Kidney (tissue), 14 donors: ENCODE results near the gene KNDC1. TPM values are rescaled to one million over a fixed set of nuclear protein-coding genes. Genes with fewer than 3 reads are reported as not detected.
"Not testable (repeated sequence)": the region's sequence is repeated elsewhere in the genome, so short reads cannot be mapped to it uniquely, and the experiment has no call there.

Source experiments
- DNase-seq, 5 donors: peaks; one replicate each; pipeline ENCODE4 v3.0.0-alpha.2; 2013 to 2020
- FAIRE-seq: peaks from 2 replicates; lab custom pipeline; 2012; peaks lifted over from hg19 to GRCh38; lab: Jason Lieb, UNC
- H3K27ac ChIP-seq, 2 donors: one replicate each; pipeline ENCODE4 v1.7.0; 2013; ENCODE audit warnings: low read depth in 2 of 2, low read length in 2 of 2, inconsistent platforms in 1 of 2
- H3K27me3 ChIP-seq: one replicate; pipeline ENCODE4 v1.7.1; 2013; ENCODE audit warnings: low read length, inconsistent platforms; ENCODE audit not compliant: control insufficient read depth, insufficient read depth
- H3K36me3 ChIP-seq, 3 donors: one replicate each; pipeline versions ENCODE4 v1.7.0 to v1.7.1; 2013; ENCODE audit warnings: low read length in 3 of 3, control low read depth in 1 of 3, inconsistent platforms in 1 of 3; ENCODE audit not compliant: insufficient read depth in 3 of 3, control insufficient read depth in 2 of 3
- H3K4me1 ChIP-seq, 3 donors: one replicate each; pipeline versions ENCODE4 v1.7.0 to v1.7.1; 2013; ENCODE audit warnings: low read length in 3 of 3, inconsistent platforms in 1 of 3, low read depth in 1 of 3; ENCODE audit not compliant: control insufficient read depth in 2 of 3, insufficient read depth in 2 of 3
- H3K4me3 ChIP-seq, 3 donors: one replicate each; pipeline versions ENCODE4 v1.7.0 to v1.8.1; 2013; ENCODE audit warnings: low read length in 3 of 3, control low read depth in 1 of 3, inconsistent platforms in 1 of 3
- H3K9ac ChIP-seq, 3 donors: one replicate each; pipeline versions ENCODE4 v1.7.0 to v1.7.1; 2013; ENCODE audit warnings: low read length in 3 of 3, control low read depth in 1 of 3, inconsistent platforms in 1 of 3
- H3K9me3 ChIP-seq, 3 donors: one replicate each; pipeline versions ENCODE4 v1.7.0 to v1.7.1; 2013; ENCODE audit warnings: low read length in 3 of 3, control low read depth in 1 of 3, inconsistent platforms in 1 of 3; ENCODE audit not compliant: control insufficient read depth in 2 of 3, insufficient read depth in 1 of 3
- intact Hi-C: fragments of 100-400 bp; cut with DNase I; formaldehyde crosslinking; loops from one replicate; pipeline ENCODE4 v1.11.1; 2022
- polyA plus RNA-seq: library from polyadenylated mRNA; stranded (reverse); fragments of 350-450 nt; fragmentation: Illumina TruSeq; extraction: RNeasy Lipid Tissue Mini Kit (QIAGEN cat#74804); gene quantifications from one replicate; pipeline ENCODE4 v1.2.3, GENCODE V29; 2014; ENCODE audit warnings: low read depth, low replicate concordance; ENCODE audit not compliant: insufficient read depth
- total RNA-seq: library from RNA; stranded (reverse); fragmentation: NEBNext Ultra II Directional; extraction: Animal tissue kit (Norgen Biotek cat#: 25700); gene quantifications from one replicate; pipeline ENCODE4 v1.2.1, GENCODE V29; 2021
- TF ChIP-seq, protein P1 (sequence below): IDR thresholded peaks from 3 replicates; pipeline ENCODE4 v1.5.1; 2012; ENCODE audit warnings: mild to moderate bottlenecking, moderate library complexity, borderline replicate concordance; ENCODE audit not compliant: insufficient read depth; ENCODE audit errors: extremely low read depth
- donor health status: control.
- donor health status: control.
- donor health status: control.
- donor health status: control.
- donor health status: control.
- donor health status: DM: yes; HTN: yes; CAD: no.
- donor health status: Normal renal cell carcinoma (clear cell type).

The KNDC1 gene
- total and polyA plus RNA-seq, 2 donors from 2014 or later: 0.43 to 8.7 TPM

DNA sequence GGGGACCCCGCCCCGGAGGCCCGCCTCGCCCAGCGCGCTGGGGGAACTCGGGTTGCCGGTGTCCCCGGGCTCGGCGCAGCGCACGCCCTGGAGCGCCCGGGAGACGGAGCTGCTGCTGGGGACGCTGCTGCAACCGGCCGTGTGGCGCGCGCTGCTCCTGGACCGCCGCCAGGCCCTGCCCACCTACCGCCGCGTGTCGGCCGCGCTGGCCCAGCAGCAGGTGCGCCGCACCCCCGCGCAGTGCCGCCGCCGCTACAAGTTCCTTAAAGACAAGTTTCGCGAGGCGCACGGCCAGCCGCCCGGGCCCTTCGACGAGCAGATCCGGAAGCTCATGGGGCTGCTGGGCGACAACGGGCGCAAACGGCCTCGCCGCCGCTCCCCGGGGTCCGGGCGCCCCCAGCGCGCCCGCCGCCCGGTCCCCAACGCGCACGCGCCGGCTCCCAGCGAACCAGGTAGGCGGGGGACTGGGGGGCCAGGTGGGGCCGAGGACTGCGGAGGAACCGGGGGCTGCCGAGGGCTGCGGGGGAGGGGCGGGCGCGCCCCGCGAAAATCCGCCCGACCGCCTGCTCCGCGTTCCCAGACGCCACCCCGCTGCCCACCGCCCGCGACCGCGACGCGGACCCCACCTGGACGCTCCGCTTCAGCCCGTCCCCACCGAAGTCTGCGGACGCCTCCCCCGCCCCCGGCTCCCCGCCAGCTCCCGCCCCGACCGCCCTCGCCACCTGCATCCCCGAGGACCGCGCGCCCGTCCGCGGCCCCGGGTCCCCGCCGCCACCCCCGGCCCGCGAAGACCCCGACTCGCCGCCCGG is 70.6 kb downstream of the KNDC1 start:
- Histone ChIP-seq H3K4me1 (no peaks in the 10 kb centered on the region), H3K4me3 (no peak overlapping the region), H3K9ac (no peak overlapping the region), H3K36me3 (no peaks in the 10 kb centered on the region), H3K9me3 (no peaks in the 10 kb centered on the region), H3K27ac (no peak overlapping the region), H3K27me3 (peaks cover 26% of the 10 kb centered on the region)
- DNase-seq (peak in 4 of 5 donors; percentile 65 to 79 (median 74)), FAIRE-seq (no peak)
- intact Hi-C loops: no loop called here
- TF ChIP-seq, protein P1, sequence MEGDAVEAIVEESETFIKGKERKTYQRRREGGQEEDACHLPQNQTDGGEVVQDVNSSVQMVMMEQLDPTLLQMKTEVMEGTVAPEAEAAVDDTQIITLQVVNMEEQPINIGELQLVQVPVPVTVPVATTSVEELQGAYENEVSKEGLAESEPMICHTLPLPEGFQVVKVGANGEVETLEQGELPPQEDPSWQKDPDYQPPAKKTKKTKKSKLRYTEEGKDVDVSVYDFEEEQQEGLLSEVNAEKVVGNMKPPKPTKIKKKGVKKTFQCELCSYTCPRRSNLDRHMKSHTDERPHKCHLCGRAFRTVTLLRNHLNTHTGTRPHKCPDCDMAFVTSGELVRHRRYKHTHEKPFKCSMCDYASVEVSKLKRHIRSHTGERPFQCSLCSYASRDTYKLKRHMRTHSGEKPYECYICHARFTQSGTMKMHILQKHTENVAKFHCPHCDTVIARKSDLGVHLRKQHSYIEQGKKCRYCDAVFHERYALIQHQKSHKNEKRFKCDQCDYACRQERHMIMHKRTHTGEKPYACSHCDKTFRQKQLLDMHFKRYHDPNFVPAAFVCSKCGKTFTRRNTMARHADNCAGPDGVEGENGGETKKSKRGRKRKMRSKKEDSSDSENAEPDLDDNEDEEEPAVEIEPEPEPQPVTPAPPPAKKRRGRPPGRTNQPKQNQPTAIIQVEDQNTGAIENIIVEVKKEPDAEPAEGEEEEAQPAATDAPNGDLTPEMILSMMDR: no peak

GRCh38 chr10:133231244-133231945 is 71.4 kb downstream of the KNDC1 start:
- Histone ChIP-seq H3K4me1 (no peaks in the 10 kb centered on the region), H3K9ac (no peak overlapping the region), H3K36me3 (no peaks in the 10 kb centered on the region), H3K4me3 (no peak overlapping the region), H3K9me3 (no peaks in the 10 kb centered on the region), H3K27me3 (peaks cover 29% of the 10 kb centered on the region), H3K27ac (no peak overlapping the region)
- DNase-seq (peak in 2 of 5 donors; percentile 61 to 71), FAIRE-seq (no peak)
- intact Hi-C loops: no loop called here
- TF ChIP-seq, protein P1: no peak

- intact Hi-C loops: no loop called here
These were observed 72.0 kb downstream of the KNDC1 start for GRCh38 chr10:133231946-133232574.

GRCh38 chr10:133234796-133235195 is 74.8 kb downstream of the KNDC1 start:
- H3K9ac ChIP-seq, H3K9me3 ChIP-seq, H3K4me3 ChIP-seq, FAIRE-seq, intact Hi-C loops, DNase-seq, H3K4me1 ChIP-seq, H3K27ac ChIP-seq, H3K36me3 ChIP-seq: not testable (repeated sequence)
- H3K27me3 ChIP-seq: peaks cover 20% of the 10 kb centered on the region

More at GRCh38 chr10:133231946-133232574, 72.0 kb downstream of the KNDC1 start:
- H3K27ac ChIP-seq: no peak overlapping the region
- H3K4me1 ChIP-seq: no peaks in the 10 kb centered on the region
- DNase-seq: no peak
- H3K9me3 ChIP-seq: no peaks in the 10 kb centered on the region
- TF ChIP-seq, protein P1: no peak
- no peak overlapping the region for H3K4me3 ChIP-seq
- no peak overlapping the region for H3K9ac ChIP-seq
- peaks cover 29% of the 10 kb centered on the region for H3K27me3 ChIP-seq
- no peak for FAIRE-seq
- H3K36me3 ChIP-seq: no peaks in the 10 kb centered on the region
